Measurements from ENCODE around the gene SHE. TPM values are rescaled to one million over a fixed set of nuclear protein-coding genes. Genes with fewer than 3 reads are reported as not detected.
A peak's percentile ranks its signal among the peaks of the same experiment; 100 is the strongest.

The SHE gene
- 0.43 and 0.69 TPM in 2 replicates for total RNA-seq (2014; rRNA removed; shearing (Covaris generic))
- 0.16 and 0.23 TPM in 2 replicates for polyA plus RNA-seq (2016; fragmentation: Nextera tagmentation; extraction: Ambion mirVana)
- long read RNA-seq: 0 reads

DNA sequence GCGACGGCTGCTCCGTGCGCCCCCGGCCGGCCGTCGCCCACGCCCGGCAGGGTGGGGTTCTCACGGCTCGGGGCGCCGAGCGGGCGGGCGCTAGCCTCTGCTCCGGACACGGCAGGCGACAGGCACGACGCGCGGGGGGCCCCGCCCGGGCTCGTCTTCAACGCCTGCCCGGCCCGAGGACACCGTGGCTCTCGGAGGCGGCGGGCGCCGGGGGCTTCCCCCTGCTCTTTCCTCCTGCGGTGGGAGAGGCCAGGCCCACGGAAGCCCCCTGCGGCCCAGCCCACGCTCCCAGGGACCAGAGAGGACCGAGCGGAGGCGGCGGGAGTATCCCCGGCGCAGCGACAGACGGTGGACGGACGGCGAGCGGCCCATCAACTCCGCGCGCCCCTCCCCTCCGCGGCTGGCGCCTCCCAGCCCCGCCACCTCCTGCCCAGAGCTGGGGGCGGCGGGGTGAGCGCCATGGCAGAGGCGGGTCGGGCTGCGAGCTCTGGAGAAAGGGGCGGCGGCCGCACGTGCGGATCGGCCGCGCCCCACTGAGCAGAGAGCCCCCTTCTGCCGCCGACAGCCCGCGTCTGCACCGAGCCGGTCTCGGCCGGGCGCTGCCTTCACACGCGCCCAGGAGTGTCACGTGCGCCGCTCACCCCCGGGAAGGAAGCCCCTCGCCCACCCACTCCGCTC is at the start of gene SHE, which contains the start of gene TDRD10:
TSS of gene SHE (minus strand) at position 347 of the 678 bp plus-strand sequence. CDS start 386 bp downstream, outside the sequence.
TSS of gene TDRD10 (plus strand) at position 154 of the 678 bp plus-strand sequence. CDS start 4,685 bp downstream, outside the sequence.
- Mint-ChIP-seq H3K36me3 (ENCODE audit: low read depth) (no peaks in the 10 kb centered on the region), H3K9me3 (peaks cover 19% of the 10 kb centered on the region; the same call in 2 of the 3 replicates), H3K4me3 (peak within 1 kb of the TSS; percentile 70), H3K4me1 (peaks cover 10% of the 10 kb centered on the region), H3K27me3 (ENCODE audit: insufficient read depth, low read depth, poor library complexity) (peaks cover 59% of the 10 kb centered on the region), H3K27ac (no peak within 1 kb of the TSS)
- Histone ChIP-seq H3K4me3 (peak within 1 kb of the TSS; percentile 62), H3K27me3 (ENCODE audit: insufficient read depth) (peaks cover 79% of the 10 kb centered on the region), H3K36me3 (ENCODE audit: insufficient read depth) (no peaks in the 10 kb centered on the region), H3K9me2 (ENCODE audit: insufficient read depth) (no peaks in the 10 kb centered on the region; the same call in 1 of the 2 replicates), H3K79me2 (replicated peaks; ENCODE audit: insufficient read depth) (no peaks in the 10 kb centered on the region), H3K4me1 (ENCODE audit: insufficient read depth) (no peaks in the 10 kb centered on the region), H4K20me1 (replicated peaks; ENCODE audit: insufficient read depth) (no peaks in the 10 kb centered on the region), H3K4me2 (peak within 1 kb of the TSS; percentile 84), H3K27ac (ENCODE audit: low read depth) (no peak within 1 kb of the TSS), H2AFZ (peak within 1 kb of the TSS; percentile 98), H3F3A (replicated peaks; ENCODE audit: low read depth) (no peaks in the 10 kb centered on the region)
- ATAC-seq (peak; percentile 76), DNase-seq (ENCODE audit: low spot score) (peak; percentile 62)
- TF ChIP-seq REST (IDR thresholded peaks at IDR 0.05; ENCODE audit: unreplicated experiment) (no peak), EZH2 (IDR thresholded peaks at IDR 0.05; ENCODE audit: low read depth, unreplicated experiment) (no peak), CREB1 (CRISPR knock-in tag; IDR thresholded peaks at IDR 0.05; ENCODE audit: low read depth) (0 out of 2 replicates have a peak, but pooled peaks have one; percentile 2), ZNF331 (CRISPR knock-in tag; IDR thresholded peaks at IDR 0.05; ENCODE audit: low read depth) (no peak), NANOG (IDR thresholded peaks at IDR 0.05; ENCODE audit: borderline replicate concordance) (no peak)
- TF ChIP-seq, protein P1, sequence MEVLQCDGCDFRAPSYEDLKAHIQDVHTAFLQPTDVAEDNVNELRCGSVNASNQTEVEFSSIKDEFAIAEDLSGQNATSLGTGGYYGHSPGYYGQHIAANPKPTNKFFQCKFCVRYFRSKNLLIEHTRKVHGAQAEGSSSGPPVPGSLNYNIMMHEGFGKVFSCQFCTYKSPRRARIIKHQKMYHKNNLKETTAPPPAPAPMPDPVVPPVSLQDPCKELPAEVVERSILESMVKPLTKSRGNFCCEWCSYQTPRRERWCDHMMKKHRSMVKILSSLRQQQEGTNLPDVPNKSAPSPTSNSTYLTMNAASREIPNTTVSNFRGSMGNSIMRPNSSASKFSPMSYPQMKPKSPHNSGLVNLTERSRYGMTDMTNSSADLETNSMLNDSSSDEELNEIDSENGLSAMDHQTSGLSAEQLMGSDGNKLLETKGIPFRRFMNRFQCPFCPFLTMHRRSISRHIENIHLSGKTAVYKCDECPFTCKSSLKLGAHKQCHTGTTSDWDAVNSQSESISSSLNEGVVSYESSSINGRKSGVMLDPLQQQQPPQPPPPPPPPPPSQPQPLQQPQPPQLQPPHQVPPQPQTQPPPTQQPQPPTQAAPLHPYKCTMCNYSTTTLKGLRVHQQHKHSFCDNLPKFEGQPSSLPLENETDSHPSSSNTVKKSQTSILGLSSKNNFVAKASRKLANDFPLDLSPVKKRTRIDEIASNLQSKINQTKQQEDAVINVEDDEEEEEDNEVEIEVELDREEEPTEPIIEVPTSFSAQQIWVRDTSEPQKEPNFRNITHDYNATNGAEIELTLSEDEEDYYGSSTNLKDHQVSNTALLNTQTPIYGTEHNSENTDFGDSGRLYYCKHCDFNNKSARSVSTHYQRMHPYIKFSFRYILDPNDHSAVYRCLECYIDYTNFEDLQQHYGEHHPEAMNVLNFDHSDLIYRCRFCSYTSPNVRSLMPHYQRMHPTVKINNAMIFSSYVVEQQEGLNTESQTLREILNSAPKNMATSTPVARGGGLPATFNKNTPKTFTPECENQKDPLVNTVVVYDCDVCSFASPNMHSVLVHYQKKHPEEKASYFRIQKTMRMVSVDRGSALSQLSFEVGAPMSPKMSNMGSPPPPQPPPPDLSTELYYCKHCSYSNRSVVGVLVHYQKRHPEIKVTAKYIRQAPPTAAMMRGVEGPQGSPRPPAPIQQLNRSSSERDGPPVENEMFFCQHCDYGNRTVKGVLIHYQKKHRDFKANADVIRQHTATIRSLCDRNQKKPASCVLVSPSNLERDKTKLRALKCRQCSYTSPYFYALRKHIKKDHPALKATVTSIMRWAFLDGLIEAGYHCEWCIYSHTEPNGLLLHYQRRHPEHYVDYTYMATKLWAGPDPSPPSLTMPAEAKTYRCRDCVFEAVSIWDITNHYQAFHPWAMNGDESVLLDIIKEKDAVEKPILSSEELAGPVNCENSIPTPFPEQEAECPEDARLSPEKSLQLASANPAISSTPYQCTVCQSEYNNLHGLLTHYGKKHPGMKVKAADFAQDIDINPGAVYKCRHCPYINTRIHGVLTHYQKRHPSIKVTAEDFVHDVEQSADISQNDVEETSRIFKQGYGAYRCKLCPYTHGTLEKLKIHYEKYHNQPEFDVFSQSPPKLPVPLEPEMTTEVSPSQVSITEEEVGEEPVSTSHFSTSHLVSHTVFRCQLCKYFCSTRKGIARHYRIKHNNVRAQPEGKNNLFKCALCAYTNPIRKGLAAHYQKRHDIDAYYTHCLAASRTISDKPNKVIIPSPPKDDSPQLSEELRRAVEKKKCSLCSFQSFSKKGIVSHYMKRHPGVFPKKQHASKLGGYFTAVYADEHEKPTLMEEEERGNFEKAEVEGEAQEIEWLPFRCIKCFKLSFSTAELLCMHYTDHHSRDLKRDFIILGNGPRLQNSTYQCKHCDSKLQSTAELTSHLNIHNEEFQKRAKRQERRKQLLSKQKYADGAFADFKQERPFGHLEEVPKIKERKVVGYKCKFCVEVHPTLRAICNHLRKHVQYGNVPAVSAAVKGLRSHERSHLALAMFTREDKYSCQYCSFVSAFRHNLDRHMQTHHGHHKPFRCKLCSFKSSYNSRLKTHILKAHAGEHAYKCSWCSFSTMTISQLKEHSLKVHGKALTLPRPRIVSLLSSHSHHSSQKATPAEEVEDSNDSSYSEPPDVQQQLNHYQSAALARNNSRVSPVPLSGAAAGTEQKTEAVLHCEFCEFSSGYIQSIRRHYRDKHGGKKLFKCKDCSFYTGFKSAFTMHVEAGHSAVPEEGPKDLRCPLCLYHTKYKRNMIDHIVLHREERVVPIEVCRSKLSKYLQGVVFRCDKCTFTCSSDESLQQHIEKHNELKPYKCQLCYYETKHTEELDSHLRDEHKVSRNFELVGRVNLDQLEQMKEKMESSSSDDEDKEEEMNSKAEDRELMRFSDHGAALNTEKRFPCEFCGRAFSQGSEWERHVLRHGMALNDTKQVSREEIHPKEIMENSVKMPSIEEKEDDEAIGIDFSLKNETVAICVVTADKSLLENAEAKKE (CRISPR knock-in tag; IDR thresholded peaks at IDR 0.05): no peak
